NCI-H2107 treated with DMSO at 0.1 percent for 48 hours (cell line): ENCODE data around the gene STARD9.
A peak's percentile ranks its signal among the peaks of the same experiment; 100 is the strongest.
"Not testable (repeated sequence)": the region's sequence is repeated elsewhere in the genome, so short reads cannot be mapped to it uniquely, and the experiment has no call there.

ENCODE experiments used
- DNase-seq: peaks from one replicate; lab custom pipeline; 2025; ENCODE audit not compliant: unreplicated experiment; lab: John Stamatoyannopoulos, UW

STARD9 gene

GRCh38 chr15:42623951-42624350 is 48.5 kb downstream of the STARD9 start:
- DNase-seq, result no peak

GRCh38 chr15:42627485-42627884 is 52.1 kb downstream of the STARD9 start:
- no peak for DNase-seq

- no peak for DNase-seq
Observed at GRCh38 chr15:42628761-42629160, 53.4 kb downstream of the STARD9 start.

- DNase-seq, result no peak
Observed at GRCh38 chr15:42632105-42632675, 56.8 kb downstream of the STARD9 start.

- no peak for DNase-seq
Observed at GRCh38 chr15:42640109-42640508, 64.7 kb downstream of the STARD9 start.

- peak; percentile 56 for DNase-seq
Observed at GRCh38 chr15:42650208-42651066, 75.0 kb downstream of the STARD9 start.

- DNase-seq, result no peak
Observed at GRCh38 chr15:42665827-42666226, 90.4 kb downstream of the STARD9 start.

- DNase-seq, result no peak
Observed at GRCh38 chr15:42667855-42668254, 92.4 kb downstream of the STARD9 start.

GRCh38 chr15:42670451-42670850 is 95.0 kb downstream of the STARD9 start:
- DNase-seq, result no peak

- DNase-seq, result no peak
Observed at GRCh38 chr15:42672444-42672843, 97.0 kb downstream of the STARD9 start.

GRCh38 chr15:42674472-42674871 is 99.1 kb downstream of the STARD9 start:
- DNase-seq, result no peak

GRCh38 chr15:42675021-42675420 is 99.6 kb downstream of the STARD9 start:
- DNase-seq, result no peak

GRCh38 chr15:42679285-42680141 is 104.1 kb downstream of the STARD9 start:
- DNase-seq, result no peak

- DNase-seq, result not testable (repeated sequence)
Observed at GRCh38 chr15:42680142-42680482, 104.7 kb downstream of the STARD9 start.

GRCh38 chr15:42681119-42681518 is 105.7 kb downstream of the STARD9 start:
- DNase-seq, result no peak

- no peak for DNase-seq
Observed at GRCh38 chr15:42686281-42686680, 110.9 kb downstream of the STARD9 start.

GRCh38 chr15:42687740-42688139 is 112.3 kb downstream of the STARD9 start:
- DNase-seq, result no peak

- DNase-seq, result no peak
Observed at GRCh38 chr15:42688301-42688700, 112.9 kb downstream of the STARD9 start.

- DNase-seq, result no peak
Observed at GRCh38 chr15:42691308-42691707, 115.9 kb downstream of the STARD9 start.

GRCh38 chr15:42691770-42692169 is 116.4 kb downstream of the STARD9 start:
- DNase-seq, result no peak

GRCh38 chr15:42692536-42692935 is 117.1 kb downstream of the STARD9 start:
- no peak for DNase-seq

GRCh38 chr15:42692997-42693396 is 117.6 kb downstream of the STARD9 start:
- DNase-seq, result no peak
